Subcutaneous adipose tissue (tissue), 4 donors: ENCODE data around the gene IFITM1. TPM values are rescaled to one million over a fixed set of nuclear protein-coding genes. Genes with fewer than 3 reads are reported as not detected.

ENCODE experiments used
- total RNA-seq, 4 donors: library from RNA; depleted of rRNA; stranded (reverse); fragments of >200 nt; gene quantifications; one replicate each; pipeline ENCODE4 v1.1.0, GENCODE V29; 2016
- TF ChIP-seq, protein P1 (sequence below): fragments of 450-650 bp; IDR thresholded peaks from one replicate; pipeline ENCODE4 v1.5.1; 2016; ENCODE audit warnings: low read depth, mild to moderate bottlenecking, control low read depth, antibody characterized with exemption, moderate library complexity

Gene IFITM1
- total RNA-seq, 4 donors from 2014 or later, result 123 to 199 (median 149) TPM

DNA sequence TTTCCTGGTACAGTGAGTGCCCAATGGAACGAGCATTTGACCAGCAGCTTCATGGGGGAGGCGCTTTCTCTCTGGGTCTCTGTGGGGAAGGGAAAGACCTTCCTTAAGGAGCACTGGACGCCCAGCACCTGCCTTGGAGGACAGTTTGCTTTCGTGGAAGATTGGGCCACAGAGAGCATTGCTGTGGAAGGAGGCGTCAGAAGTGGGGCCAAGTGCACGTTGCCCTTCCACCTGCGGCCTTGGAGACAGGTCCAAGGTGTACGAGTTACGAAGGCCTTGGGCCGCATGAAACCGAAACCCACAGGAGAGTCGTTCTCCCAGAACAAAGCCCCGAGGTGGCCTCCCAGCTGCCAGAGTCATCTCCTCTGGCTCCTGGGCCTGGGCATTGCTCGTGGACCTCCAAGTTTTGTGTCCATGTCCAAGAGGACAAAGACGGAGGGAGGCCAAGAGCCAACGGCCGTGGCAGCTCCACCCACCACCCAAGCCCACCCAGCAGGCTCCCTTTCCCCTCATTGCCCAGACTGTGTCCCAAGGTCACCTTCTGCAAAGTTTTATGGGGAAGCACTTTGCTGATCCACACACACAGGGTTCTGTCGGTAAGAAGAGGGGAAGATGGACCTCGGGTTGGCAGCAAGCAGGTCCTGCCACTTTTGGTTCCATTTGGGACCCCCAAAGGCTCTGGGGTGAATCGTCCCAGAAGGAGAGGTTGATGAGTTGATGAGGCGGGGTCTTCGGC is 41.5 kb upstream of the IFITM1 start:
- TF ChIP-seq, protein P1, sequence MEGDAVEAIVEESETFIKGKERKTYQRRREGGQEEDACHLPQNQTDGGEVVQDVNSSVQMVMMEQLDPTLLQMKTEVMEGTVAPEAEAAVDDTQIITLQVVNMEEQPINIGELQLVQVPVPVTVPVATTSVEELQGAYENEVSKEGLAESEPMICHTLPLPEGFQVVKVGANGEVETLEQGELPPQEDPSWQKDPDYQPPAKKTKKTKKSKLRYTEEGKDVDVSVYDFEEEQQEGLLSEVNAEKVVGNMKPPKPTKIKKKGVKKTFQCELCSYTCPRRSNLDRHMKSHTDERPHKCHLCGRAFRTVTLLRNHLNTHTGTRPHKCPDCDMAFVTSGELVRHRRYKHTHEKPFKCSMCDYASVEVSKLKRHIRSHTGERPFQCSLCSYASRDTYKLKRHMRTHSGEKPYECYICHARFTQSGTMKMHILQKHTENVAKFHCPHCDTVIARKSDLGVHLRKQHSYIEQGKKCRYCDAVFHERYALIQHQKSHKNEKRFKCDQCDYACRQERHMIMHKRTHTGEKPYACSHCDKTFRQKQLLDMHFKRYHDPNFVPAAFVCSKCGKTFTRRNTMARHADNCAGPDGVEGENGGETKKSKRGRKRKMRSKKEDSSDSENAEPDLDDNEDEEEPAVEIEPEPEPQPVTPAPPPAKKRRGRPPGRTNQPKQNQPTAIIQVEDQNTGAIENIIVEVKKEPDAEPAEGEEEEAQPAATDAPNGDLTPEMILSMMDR, result no peak

- TF ChIP-seq, protein P1, result no peak
These were observed 41.0 kb upstream of the IFITM1 start for GRCh38 chr11:272931-273198.

GRCh38 chr11:276219-276618 is 37.6 kb upstream of the IFITM1 start:
- TF ChIP-seq, protein P1, result no peak

GRCh38 chr11:278001-278951 is 35.6 kb upstream of the IFITM1 start, which contains the start of gene NLRP6:
Gene NLRP6, plus strand, starts transcription at chr11:278407. Its CDS starts 163 bp downstream, at chr11:278570.
- TF ChIP-seq, protein P1, result no peak

DNA sequence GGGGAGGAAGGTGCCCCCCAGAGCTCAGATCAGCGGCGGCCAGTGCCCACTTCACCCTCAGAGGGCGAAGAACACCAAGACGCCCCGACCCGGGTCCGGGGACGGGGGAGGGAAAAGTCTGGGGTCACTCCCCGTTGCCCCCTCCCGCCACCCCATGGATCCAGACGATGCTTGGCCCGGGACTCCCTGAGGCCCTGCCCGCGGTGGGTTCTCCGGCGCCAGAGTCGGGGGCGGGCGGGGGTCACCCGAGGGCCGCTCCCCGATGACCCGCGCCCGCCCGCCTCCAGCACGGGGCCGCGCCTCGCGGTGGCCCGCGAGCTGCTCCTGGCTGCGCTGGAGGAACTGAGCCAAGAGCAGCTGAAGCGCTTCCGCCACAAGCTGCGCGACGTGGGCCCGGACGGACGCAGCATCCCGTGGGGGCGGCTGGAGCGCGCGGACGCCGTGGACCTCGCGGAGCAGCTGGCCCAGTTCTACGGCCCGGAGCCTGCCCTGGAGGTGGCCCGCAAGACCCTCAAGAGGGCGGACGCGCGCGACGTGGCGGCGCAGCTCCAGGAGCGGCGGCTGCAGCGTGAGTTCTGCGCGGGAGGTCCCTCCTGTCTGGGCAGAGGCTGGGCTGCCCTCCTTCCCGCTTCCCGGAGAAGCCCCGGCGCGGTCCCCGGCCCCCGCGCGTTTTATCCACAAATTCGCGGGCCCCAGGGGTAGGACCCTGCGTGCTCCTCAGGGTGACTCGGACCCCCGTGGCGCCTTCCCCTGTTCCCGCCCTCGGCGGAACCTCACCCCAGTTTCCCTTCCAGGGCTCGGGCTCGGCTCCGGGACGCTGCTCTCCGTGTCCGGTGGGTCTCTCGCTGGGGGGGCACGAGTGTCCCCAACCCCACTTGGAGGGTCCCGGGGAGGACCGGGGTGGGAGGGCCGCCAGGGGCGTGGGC is 34.5 kb upstream of the IFITM1 start:
- TF ChIP-seq, protein P1, result no peak

DNA sequence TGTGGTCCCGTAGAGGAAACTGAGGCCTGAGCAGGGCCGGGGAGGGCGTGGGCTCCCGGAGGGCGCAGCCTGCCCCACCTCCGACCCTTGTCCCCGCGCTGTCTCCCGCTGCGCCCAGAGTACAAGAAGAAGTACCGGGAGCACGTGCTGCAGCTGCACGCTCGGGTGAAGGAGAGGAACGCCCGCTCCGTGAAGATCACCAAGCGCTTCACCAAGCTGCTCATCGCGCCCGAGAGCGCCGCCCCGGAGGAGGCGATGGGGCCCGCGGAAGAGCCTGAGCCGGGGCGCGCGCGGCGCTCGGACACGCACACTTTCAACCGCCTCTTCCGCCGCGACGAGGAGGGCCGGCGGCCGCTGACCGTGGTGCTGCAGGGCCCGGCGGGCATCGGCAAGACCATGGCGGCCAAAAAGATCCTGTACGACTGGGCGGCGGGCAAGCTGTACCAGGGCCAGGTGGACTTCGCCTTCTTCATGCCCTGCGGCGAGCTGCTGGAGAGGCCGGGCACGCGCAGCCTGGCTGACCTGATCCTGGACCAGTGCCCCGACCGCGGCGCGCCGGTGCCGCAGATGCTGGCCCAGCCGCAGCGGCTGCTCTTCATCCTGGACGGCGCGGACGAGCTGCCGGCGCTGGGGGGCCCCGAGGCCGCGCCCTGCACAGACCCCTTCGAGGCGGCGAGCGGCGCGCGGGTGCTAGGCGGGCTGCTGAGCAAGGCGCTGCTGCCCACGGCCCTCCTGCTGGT is 33.7 kb upstream of the IFITM1 start:
- TF ChIP-seq, protein P1, result no peak
